ENCODE measurements around the gene NFIA. TPM values are rescaled to one million over a fixed set of nuclear protein-coding genes. Genes with fewer than 3 reads are reported as not detected.

Gene NFIA
- total RNA-seq, 1 experiment from 2014 or later: 0.35 TPM

DNA sequence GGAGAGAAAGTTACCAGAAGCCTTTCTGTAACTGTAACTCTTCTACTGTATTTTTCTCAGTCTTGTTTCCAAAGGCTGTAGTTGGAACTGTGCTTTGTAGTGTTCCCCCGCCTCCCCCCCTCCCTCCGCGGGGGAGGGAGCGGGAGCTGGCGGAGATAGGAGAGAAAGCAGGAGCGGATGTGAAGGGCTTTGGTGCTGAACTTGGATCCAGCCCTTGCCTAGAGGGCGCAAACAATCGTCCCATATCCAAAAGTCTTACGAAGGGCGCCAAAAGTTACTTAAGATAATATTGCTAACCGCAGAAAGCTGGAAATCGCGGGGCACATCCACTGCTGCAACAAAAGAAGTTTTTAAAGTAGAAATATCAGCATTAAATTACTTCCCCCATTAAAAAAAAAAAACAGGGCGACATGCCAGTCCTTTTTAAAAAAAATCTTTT lies 2.4 kb upstream of the NFIA start:
- H4K91ac ChIP-seq (ENCODE audit: insufficient read length, low read depth, low read length): no peak overlapping the region
- Mint-ChIP-seq H3K36me3 (ENCODE audit: insufficient read depth in 1 of 3, low read depth in 3 of 3) (peaks cover 0 to 3% (median 0%) of the 10 kb centered on the region in 3 experiments; a peak in 2 of 7 replicates), H3K4me3 (peak overlapping the region; percentile 47 to 80), H3K27me3 (ENCODE audit: low read depth) (peaks cover 81% of the 10 kb centered on the region), H3K4me1 (peaks cover 47 to 54% of the 10 kb centered on the region in 2 experiments), H3K9me3 (peaks cover 0 to 3% of the 10 kb centered on the region in 2 experiments; a peak in 3 of 5 replicates), H3K27ac (peak overlapping the region in 1 of 3 experiments; percentile 93; a peak in 2 of 7 replicates)
- H3K9ac ChIP-seq (ENCODE audit: extremely low read depth, insufficient read length, low read length): no peak overlapping the region
- no peak overlapping the region for H2BK20ac ChIP-seq (ENCODE audit: low read depth, low read length, poor library complexity, severe bottlenecking)
- peaks cover 36% of the 10 kb centered on the region; the same call in 1 of the 2 replicates for H3K27me3 ChIP-seq (ENCODE audit: insufficient read depth, low read length)
- no peak overlapping the region for H3K27ac ChIP-seq (ENCODE audit: insufficient read length, low read depth, low read length)
- no peak overlapping the region for H3K4ac ChIP-seq (ENCODE audit: low read depth, low read length)
- H3K9me3 ChIP-seq (ENCODE audit: control insufficient read depth, low read depth, low read length): no peaks in the 10 kb centered on the region
- H2AK5ac ChIP-seq (ENCODE audit: insufficient read length, low read length): no peak overlapping the region
- no peak overlapping the region for H3K23ac ChIP-seq (ENCODE audit: insufficient read length, low read depth, low read length)
- H3T11ph ChIP-seq (ENCODE audit: low read length): no peak overlapping the region
- no peak overlapping the region for H2BK120ac ChIP-seq (ENCODE audit: low read depth, low read length, poor library complexity, severe bottlenecking)
- peaks cover 12% of the 10 kb centered on the region; the same call in 1 of the 2 replicates for H3K4me1 ChIP-seq (ENCODE audit: insufficient read depth, low read length)
- no peak overlapping the region for H3K14ac ChIP-seq (ENCODE audit: insufficient read depth, low read length)
- TF ChIP-seq, protein P1, sequence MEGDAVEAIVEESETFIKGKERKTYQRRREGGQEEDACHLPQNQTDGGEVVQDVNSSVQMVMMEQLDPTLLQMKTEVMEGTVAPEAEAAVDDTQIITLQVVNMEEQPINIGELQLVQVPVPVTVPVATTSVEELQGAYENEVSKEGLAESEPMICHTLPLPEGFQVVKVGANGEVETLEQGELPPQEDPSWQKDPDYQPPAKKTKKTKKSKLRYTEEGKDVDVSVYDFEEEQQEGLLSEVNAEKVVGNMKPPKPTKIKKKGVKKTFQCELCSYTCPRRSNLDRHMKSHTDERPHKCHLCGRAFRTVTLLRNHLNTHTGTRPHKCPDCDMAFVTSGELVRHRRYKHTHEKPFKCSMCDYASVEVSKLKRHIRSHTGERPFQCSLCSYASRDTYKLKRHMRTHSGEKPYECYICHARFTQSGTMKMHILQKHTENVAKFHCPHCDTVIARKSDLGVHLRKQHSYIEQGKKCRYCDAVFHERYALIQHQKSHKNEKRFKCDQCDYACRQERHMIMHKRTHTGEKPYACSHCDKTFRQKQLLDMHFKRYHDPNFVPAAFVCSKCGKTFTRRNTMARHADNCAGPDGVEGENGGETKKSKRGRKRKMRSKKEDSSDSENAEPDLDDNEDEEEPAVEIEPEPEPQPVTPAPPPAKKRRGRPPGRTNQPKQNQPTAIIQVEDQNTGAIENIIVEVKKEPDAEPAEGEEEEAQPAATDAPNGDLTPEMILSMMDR (conservative IDR thresholded peaks at IDR 0.05): peak; percentile 47; the same call in 2 of the 3 replicates
- WGBS (ENCODE audit: extremely low coverage, insufficient read length, low lambda C conversion rate): no CpG with 5 or more reads among the region's 14 CpGs
- H2BK15ac ChIP-seq (ENCODE audit: low read depth, low read length): no peak overlapping the region
- peak overlapping the region; percentile 95 for H3K4me2 ChIP-seq (ENCODE audit: insufficient read depth, insufficient read length, low read length)
- no peaks in the 10 kb centered on the region for H3K79me2 ChIP-seq (ENCODE audit: insufficient read depth, low read length)
- no peak overlapping the region for H4K5ac ChIP-seq (ENCODE audit: insufficient read length, low read depth, low read length)
- H2BK5ac ChIP-seq (ENCODE audit: insufficient read length, low read length): no peak overlapping the region
- H3K56ac ChIP-seq (ENCODE audit: insufficient read length, low read depth, low read length): no peak overlapping the region
- H2AFZ ChIP-seq (ENCODE audit: low read length): no peak overlapping the region
- DNase-seq: peak; percentile 82
- no peak overlapping the region for H4K8ac ChIP-seq (replicated peaks; ENCODE audit: insufficient read length, low read depth, low read length)
- no peak overlapping the region for H2BK12ac ChIP-seq (ENCODE audit: insufficient read length, low read depth, low read length)
- no peak overlapping the region for H3K18ac ChIP-seq (ENCODE audit: insufficient read length, low read depth, low read length)
- peaks cover 27% of the 10 kb centered on the region for H3K23me2 ChIP-seq (ENCODE audit: insufficient read length, low read depth, low read length, poor library complexity, severe bottlenecking)
- H3K79me1 ChIP-seq (ENCODE audit: insufficient read depth, low read depth, low read length, poor library complexity, severe bottlenecking): no peaks in the 10 kb centered on the region
- no peaks in the 10 kb centered on the region for H4K20me1 ChIP-seq (ENCODE audit: control insufficient read depth, insufficient read depth, insufficient read length)

Measured in H9 (cell line).